ENCODE measurements around the gene GCK.
"Not testable (repeated sequence)": the region's sequence is repeated elsewhere in the genome, so short reads cannot be mapped to it uniquely, and the experiment has no call there.

GCK gene

GRCh38 chr7:44183386-44183785, 5.9 kb downstream of the GCK start:
- in situ Hi-C loops (cut with MboI; ENCODE audit: low sequenced_read_pairs): no loop called here

- in situ Hi-C loops (cut with MboI; ENCODE audit: low sequenced_read_pairs): no loop called here
These were observed 6.4 kb downstream of the GCK start for GRCh38 chr7:44182827-44183226.

GRCh38 chr7:44180631-44181030, 8.6 kb downstream of the GCK start:
- in situ Hi-C loops (cut with MboI; ENCODE audit: low sequenced_read_pairs): no loop called here

GRCh38 chr7:44177570-44178131, 11.6 kb downstream of the GCK start:
- in situ Hi-C loops (cut with MboI; ENCODE audit: low sequenced_read_pairs): no loop called here

- in situ Hi-C loops (cut with MboI; ENCODE audit: low sequenced_read_pairs): no loop called here
These were observed 12.8 kb downstream of the GCK start for GRCh38 chr7:44176486-44176885.

- in situ Hi-C loops (cut with MboI; ENCODE audit: low sequenced_read_pairs): no loop called here
These were observed 13.5 kb downstream of the GCK start for GRCh38 chr7:44175730-44176129.

GRCh38 chr7:44174694-44174948, 14.6 kb downstream of the GCK start:
- in situ Hi-C loops (cut with MboI; ENCODE audit: low sequenced_read_pairs): not testable (repeated sequence)

- in situ Hi-C loops (cut with MboI; ENCODE audit: low sequenced_read_pairs): no loop called here
These were observed 15.1 kb downstream of the GCK start for GRCh38 chr7:44173911-44174693.

GRCh38 chr7:44172803-44173424, 16.3 kb downstream of the GCK start:
- in situ Hi-C loops (cut with MboI; ENCODE audit: low sequenced_read_pairs): no loop called here

- in situ Hi-C loops (cut with MboI; ENCODE audit: low sequenced_read_pairs): no loop called here
These were observed 16.9 kb downstream of the GCK start for GRCh38 chr7:44172352-44172751.

GRCh38 chr7:44171901-44172300, 17.3 kb downstream of the GCK start:
- in situ Hi-C loops (cut with MboI; ENCODE audit: low sequenced_read_pairs): not testable (repeated sequence)

- in situ Hi-C loops (cut with MboI; ENCODE audit: low sequenced_read_pairs): no loop called here
These were observed 21.3 kb downstream of the GCK start for GRCh38 chr7:44167920-44168319.

- in situ Hi-C loops (cut with MboI; ENCODE audit: low sequenced_read_pairs): no loop called here
These were observed 25.6 kb downstream of the GCK start for GRCh38 chr7:44163591-44163990.

GRCh38 chr7:44162785-44163395, 26.3 kb downstream of the GCK start:
- in situ Hi-C loops (cut with MboI; ENCODE audit: low sequenced_read_pairs): no loop called here

- in situ Hi-C loops (cut with MboI; ENCODE audit: low sequenced_read_pairs): no loop called here
These were observed 27.1 kb downstream of the GCK start for GRCh38 chr7:44162179-44162578.

GRCh38 chr7:44161371-44161770, 27.9 kb downstream of the GCK start:
- in situ Hi-C loops (cut with MboI; ENCODE audit: low sequenced_read_pairs): no loop called here

- in situ Hi-C loops (cut with MboI; ENCODE audit: low sequenced_read_pairs): no loop called here
These were observed 29.2 kb downstream of the GCK start for GRCh38 chr7:44159824-44160630.

- in situ Hi-C loops (cut with MboI; ENCODE audit: low sequenced_read_pairs): no loop called here
These were observed 30.2 kb downstream of the GCK start for GRCh38 chr7:44158873-44159631.

- in situ Hi-C loops (cut with MboI; ENCODE audit: low sequenced_read_pairs): no loop called here
These were observed 31.0 kb downstream of the GCK start for GRCh38 chr7:44158096-44158872.

Measured in HL-60/S4 treated with retinoic acid at 250 ng/mL for 4 days and 3 days (cell line).